Brain microvascular endothelial cell (primary cell): Measurements from ENCODE around the gene RPS28.
"Not testable (repeated sequence)": the region's sequence is repeated elsewhere in the genome, so short reads cannot be mapped to it uniquely, and the experiment has no call there.

Source experiments
- DNase-seq: peaks from one replicate; pipeline ENCODE4 v3.0.0-alpha.2; 2020
- H3K27ac ChIP-seq: fragments of 250-450 bp; sonication (Bioruptor Pico); 2 replicates; pipeline ENCODE4 v1.5.1; 2020; ENCODE audit warnings: mild to moderate bottlenecking, moderate library complexity
- H3K27me3 ChIP-seq: fragments of 250-450 bp; sonication (Bioruptor Pico); replicated peaks from 2 replicates; pipeline ENCODE4 v1.5.1; 2020; ENCODE audit warnings: mild to moderate bottlenecking
- H3K36me3 ChIP-seq: fragments of 250-450 bp; sonication (Bioruptor Pico); replicated peaks from 2 replicates; pipeline ENCODE4 v1.5.1; 2020; ENCODE audit warnings: mild to moderate bottlenecking
- H3K4me3 ChIP-seq: 2 replicates; pipeline ENCODE4 v1.5.1; 2011; ENCODE audit warnings: low read depth, mild to moderate bottlenecking, control low read depth, low read length, moderate library complexity
- in situ Hi-C: cut with HindIII; loops from 2 replicates; pipeline ENCODE4 v1.10.0; 2017; ENCODE audit warnings: low sequenced_read_pairs, low pct_ligation_motif_present
- TF ChIP-seq, protein P1 (sequence below): IDR thresholded peaks from 2 replicates; pipeline ENCODE4 v1.5.1; 2011; ENCODE audit warnings: low read depth, mild to moderate bottlenecking, moderate library complexity, low read length, control low read depth, inconsistent platforms; ENCODE audit errors: missing control alignments

RPS28 gene

DNA sequence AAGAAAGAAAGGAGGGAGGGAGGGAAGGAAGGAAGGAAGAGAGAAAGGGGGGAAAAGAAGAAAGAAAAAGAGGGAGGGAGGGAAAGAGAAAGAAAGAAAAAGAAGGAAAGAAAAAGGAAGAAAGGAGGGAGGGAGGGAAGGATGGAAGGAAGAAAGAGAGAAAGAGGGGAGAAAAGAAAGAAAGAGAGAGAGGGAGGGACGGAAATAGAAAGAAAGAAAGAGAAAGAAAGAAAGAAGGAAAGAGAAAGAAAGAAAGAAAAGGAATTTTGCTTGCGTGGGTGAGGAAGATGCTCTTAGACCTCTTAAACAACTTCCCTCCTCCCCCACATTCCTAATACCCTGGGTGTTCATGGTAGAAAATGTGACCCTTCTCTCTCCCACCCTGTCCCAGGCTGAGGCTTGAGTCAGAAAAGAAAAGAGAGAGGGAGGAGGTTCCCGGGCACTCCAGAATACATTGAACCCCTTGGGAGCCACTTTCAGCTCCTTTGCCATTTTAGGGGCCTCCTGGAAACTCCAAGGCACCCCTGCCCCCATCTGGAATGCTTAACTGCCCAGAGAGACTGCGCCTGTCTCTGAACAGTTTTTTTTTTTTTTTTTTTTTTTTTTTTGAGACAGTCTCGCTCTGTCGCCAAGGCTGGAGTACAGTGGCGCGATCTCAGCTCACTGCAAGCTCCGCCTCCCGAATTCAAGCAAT lies 31.0 kb downstream of the RPS28 start:
- H3K36me3 ChIP-seq: no peaks in the 10 kb centered on the region
- H3K4me3 ChIP-seq: peak overlapping the region; percentile 35
- TF ChIP-seq, protein P1, sequence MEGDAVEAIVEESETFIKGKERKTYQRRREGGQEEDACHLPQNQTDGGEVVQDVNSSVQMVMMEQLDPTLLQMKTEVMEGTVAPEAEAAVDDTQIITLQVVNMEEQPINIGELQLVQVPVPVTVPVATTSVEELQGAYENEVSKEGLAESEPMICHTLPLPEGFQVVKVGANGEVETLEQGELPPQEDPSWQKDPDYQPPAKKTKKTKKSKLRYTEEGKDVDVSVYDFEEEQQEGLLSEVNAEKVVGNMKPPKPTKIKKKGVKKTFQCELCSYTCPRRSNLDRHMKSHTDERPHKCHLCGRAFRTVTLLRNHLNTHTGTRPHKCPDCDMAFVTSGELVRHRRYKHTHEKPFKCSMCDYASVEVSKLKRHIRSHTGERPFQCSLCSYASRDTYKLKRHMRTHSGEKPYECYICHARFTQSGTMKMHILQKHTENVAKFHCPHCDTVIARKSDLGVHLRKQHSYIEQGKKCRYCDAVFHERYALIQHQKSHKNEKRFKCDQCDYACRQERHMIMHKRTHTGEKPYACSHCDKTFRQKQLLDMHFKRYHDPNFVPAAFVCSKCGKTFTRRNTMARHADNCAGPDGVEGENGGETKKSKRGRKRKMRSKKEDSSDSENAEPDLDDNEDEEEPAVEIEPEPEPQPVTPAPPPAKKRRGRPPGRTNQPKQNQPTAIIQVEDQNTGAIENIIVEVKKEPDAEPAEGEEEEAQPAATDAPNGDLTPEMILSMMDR: no peak
- H3K27me3 ChIP-seq: no peaks in the 10 kb centered on the region
- peak overlapping the region; percentile 29 for H3K27ac ChIP-seq
- DNase-seq: peak; percentile 47
- in situ Hi-C loops: no loop called here

DNA sequence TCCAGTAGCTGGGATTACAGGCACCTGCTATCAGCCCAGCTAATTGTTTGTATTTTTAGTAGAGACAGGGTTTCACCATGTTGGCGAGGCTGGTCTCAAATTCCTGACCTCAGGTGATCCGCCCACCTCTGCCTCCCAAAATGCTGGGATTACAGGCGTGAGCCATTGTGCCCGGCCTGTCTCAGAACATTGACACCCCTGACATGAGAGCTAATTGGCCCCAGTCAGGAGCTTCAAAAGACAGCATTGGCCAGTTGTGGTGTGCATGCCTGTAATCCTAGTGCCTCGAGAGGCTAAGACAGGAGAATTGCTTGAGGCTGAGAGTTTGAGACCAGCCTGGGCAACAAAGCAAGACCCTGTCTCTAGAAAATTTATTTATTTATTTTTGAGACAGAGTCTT lies 31.5 kb downstream of the RPS28 start:
- H3K27me3 ChIP-seq, DNase-seq, H3K27ac ChIP-seq, H3K36me3 ChIP-seq, in situ Hi-C loops, H3K4me3 ChIP-seq: not testable (repeated sequence)

DNA sequence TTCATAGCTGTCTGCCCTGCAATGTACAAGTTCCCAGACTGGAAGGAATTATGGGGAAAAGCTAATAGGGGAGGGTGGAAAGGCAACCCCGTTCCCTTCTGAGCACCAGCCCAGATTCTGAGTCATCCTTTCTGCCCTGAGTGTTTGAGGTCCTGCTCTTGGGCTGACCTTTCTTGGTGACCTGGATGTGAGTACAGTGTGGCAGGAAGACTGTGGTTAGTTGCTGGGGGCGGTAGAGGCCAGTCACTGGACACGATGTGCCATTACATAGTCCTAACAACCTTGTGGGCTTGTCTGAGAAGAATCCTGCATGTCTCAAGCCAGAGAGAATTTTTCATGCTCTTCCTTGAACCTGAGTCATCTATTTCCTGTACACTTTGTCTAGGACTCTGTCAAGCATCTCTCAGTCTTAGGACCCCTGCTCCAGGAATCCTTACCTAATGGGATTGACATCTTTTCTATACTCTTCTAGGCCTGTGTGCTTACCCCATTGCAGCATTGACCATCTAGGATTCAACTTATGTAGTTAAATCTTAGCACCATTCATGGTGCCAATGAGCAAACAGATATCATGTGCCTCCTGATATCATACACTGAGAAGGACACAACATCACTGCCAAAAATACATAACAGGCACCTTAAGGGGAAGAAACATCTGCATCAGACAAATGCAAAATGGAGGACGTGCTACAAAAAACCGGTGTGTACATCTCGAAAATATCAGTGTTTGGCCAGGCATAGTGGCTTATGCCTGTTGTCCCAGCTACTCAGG lies 34.5 kb downstream of the RPS28 start:
- TF ChIP-seq, protein P1: no peak
- no peaks in the 10 kb centered on the region for H3K36me3 ChIP-seq
- peak overlapping the region; percentile 95 for H3K27ac ChIP-seq
- peak; percentile 99 for DNase-seq
- in situ Hi-C loops: no loop called here
- no peak overlapping the region for H3K4me3 ChIP-seq
- no peaks in the 10 kb centered on the region for H3K27me3 ChIP-seq

DNA sequence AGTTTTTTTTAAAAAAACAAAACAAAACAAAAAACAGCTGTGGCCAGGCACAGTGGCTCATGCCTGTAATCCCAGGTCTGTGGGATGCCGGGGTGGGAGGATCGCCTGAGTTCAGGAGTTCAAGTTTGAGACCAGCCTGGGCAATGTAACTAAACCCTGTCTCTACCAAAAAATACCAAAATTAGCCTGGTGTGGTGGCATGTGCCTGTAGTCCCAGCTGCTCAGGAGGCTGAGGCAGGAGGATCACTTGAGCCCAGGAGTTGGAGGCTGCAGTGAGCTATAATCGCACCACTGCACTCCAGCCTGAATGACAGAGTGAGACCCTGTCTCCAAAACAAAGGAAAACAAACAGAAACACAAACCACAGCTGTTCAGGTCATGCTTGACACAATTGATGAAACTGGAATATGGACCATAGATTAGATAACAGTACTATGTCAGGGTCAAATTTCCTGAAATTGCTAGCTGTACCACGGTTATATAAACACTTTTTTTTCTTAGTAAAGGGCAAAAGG lies 35.8 kb downstream of the RPS28 start:
- in situ Hi-C loops: no loop called here
- H3K36me3 ChIP-seq: no peaks in the 10 kb centered on the region
- TF ChIP-seq, protein P1: no peak
- H3K27ac ChIP-seq: peak overlapping the region; percentile 95
- no peaks in the 10 kb centered on the region for H3K27me3 ChIP-seq
- peak; percentile 84 for DNase-seq
- H3K4me3 ChIP-seq: no peak overlapping the region

DNA sequence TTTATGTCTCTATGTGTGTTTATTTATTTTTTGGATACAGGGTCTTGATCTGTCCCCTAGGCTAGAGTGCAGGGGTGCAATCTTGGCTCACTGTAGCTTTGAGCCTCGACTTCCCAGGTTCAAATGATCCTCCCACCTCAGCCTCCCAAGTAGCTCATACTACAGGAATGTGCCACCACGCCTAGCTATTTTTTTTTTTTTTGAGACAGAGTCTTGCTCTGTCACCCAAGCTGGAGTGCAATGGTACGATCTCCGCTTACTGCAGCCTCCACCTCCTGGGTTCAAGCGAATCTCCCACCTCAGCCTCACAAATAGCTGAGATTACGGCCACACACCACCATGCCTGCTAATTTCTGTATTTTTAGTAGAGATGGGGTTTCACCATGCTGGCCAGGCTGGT lies 37.7 kb downstream of the RPS28 start:
- no peaks in the 10 kb centered on the region for H3K36me3 ChIP-seq
- H3K27me3 ChIP-seq: no peaks in the 10 kb centered on the region
- in situ Hi-C loops: no loop called here
- TF ChIP-seq, protein P1: no peak
- no peak overlapping the region for H3K4me3 ChIP-seq
- no peak for DNase-seq
- no peak overlapping the region for H3K27ac ChIP-seq

DNA sequence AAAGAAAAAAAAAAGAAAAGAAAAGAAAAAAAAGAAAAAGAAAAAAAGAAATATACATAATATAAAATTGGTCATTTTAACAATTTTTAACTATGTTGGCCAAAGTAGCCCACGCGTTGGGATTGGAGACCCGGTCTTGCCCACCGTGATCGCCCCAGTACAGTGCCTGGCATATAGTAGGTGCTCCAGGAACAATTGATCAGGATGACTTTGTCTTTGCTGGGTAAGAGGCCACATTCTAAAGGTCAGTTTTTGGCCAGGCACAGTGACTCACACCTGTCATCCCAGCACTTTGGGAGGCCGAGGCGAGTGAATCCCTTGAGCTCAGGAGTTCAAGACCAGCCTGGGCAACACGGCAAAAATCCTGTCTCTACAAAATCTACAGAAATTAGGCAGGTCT lies 38.9 kb downstream of the RPS28 start:
- Histone ChIP-seq H3K4me3 (no peak overlapping the region), H3K27ac (no peak overlapping the region), H3K36me3 (no peaks in the 10 kb centered on the region), H3K27me3 (no peaks in the 10 kb centered on the region)
- TF ChIP-seq, protein P1: no peak
- in situ Hi-C loops: no loop called here
- DNase-seq: no peak
